Diencephalon (tissue), 1 donor: ENCODE data around the gene HOMER3. TPM values are rescaled to one million over a fixed set of nuclear protein-coding genes. Genes with fewer than 3 reads are reported as not detected.

Experiments
- total RNA-seq: library from RNA; depleted of rRNA; stranded (reverse); fragments of >200 nt; gene quantifications from one replicate; pipeline ENCODE4 v1.2.3, GENCODE V29; 2014

The HOMER3 gene
- 16.8 TPM for total RNA-seq

DNA sequence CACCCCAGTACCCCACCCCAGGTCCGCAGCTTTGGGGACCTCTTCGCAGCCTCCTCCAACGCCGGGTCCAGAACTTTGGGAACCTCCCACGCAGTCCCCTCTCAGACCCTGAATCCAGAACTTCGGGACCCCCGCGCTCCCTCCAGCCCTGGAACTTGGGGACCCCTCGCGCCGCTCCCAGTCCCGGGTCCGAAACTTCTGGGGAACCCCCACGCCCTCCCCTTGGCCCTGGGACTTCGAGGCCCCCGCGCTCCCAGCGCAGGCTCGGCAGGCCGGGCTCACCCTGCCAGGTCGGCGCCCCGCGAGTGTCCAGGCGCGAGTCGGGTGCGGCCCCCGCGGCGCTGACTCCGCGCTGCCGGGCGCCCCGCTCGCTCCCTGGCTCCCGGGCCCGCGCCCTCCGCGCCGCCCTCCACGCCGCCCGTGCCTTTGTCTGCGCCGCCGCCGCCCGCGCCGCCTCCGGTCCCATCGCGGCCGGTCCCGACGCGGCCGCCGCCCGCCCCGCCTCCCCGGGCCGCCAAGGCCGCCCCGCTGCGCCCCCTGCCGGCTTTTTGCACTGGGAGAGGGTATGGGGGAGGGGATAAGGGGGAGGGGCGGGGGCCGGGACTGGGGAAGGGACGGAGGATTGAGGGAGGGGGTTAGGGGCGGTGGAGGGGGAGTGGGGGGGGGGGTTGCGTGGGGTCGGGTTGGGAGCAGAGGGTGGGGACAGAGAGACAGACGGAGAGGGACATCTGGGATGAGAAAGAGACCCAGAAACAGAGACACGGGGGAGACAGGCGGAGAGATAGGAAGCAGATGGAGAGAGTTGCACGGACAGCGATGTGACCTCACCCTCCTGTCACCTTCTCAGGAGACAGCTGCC is at the start of gene HOMER3:
Gene HOMER3, minus strand, starts transcription at position 449 of the 859 bp plus-strand sequence. CDS start 2,235 bp downstream, outside the sequence.

GRCh38 chr19:18919086-18919899 is 21.7 kb downstream of the HOMER3 start, which contains the start of the genes COPE and DDX49:
Gene COPE (minus strand): TSS chr19:18919387. CDS start chr19:18919348, 39 bp downstream.
Gene DDX49 (plus strand): TSS chr19:18919715. CDS start chr19:18919742, 27 bp downstream.

DNA sequence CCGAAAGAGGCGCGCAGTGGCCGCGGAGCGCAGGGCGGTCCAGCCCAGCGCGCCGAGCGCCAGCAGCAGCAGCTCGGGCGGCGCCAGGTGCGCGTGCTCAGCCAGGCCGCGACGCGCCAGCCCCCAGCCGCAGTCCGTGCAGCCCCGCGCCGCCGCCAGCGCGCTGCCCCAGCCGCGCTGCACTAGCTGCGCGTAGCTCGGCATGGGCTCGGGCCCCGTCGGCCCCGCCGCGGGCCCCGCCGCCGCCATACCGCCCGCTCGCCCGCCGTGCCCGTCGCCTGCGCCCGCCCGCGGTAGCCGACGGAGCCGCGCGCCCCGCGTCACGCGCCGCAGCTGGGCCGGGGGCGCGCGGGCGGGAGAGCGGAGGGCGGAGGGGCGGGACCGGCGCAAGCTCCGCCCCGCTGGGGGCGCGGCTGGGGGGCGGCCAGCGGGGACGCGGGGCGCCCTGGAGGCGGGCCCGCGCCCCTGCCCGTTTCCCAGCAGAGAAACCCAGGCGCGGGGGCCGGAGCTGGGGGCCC is 45.1 kb downstream of the HOMER3 start, which contains the start of gene CERS1:
Gene CERS1, minus strand, starts transcription at position 335 of the 518 bp plus-strand sequence. Its CDS starts 86 bp downstream, at position 249.

Other genes with a start within 250 kb of the HOMER3 start
- gene COMP, start 149.9 kb downstream of the HOMER3 start, total RNA-seq: not detected
- gene UPF1, start 109.3 kb downstream of the HOMER3 start, total RNA-seq: 41.5 TPM
- 48.9 TPM for gene CERS1, start 45.1 kb downstream of the HOMER3 start, total RNA-seq
- 84.7 TPM for gene COPE, start 21.8 kb downstream of the HOMER3 start, total RNA-seq
- 47.3 TPM for gene DDX49, start 21.5 kb downstream of the HOMER3 start, total RNA-seq
- 97.3 TPM for gene SUGP2, start 92.3 kb upstream of the HOMER3 start, total RNA-seq
- gene ARMC6, start 92.4 kb upstream of the HOMER3 start, total RNA-seq: 36.2 TPM
- gene SLC25A42, start 122.8 kb upstream of the HOMER3 start, total RNA-seq: 12.5 TPM
- gene TMEM161A, start 197.3 kb upstream of the HOMER3 start, total RNA-seq: 9.5 TPM
- gene MEF2B, start 229.0 kb upstream of the HOMER3 start, total RNA-seq: not detected